Brain pericyte (primary cell): Measurements from ENCODE around the gene ESRRB.

Source experiments
- DNase-seq: peaks from one replicate; pipeline ENCODE4 v3.0.0-alpha.2; 2012; ENCODE audit warnings: low read depth, low spot score

ESRRB gene

DNA sequence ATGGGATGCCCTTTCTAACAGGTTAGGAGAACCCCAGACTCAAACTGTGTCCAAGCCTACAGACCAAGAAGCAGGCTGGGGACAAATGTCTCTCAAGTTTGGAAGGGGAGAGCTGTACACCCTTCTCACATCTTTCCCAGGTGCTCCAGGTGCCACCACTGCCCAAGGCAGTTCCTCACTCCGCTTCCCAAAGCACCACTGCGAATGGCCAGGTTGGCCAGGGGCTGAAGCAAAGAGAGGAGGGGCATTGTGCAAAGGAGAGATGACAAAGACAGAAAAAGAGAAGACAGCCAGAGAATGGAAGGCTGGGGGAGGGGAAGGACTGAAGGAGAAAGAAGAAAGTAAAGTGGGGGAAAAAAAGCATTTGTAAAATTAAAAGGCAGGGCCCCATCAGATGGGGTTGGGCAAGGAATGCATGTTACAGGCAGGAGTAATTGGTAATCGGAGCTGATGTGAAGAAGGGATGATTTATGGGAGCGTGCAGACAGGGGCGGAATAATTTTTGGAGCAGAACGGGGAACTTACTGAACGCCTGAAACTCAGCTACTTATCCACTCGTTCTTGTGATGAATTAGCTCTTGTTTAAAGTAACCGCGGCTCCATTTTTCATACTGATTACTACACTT, 165.8 kb downstream of the ESRRB start:
- no peak for DNase-seq

- DNase-seq, result no peak
Measured at GRCh38 chr14:76546426-76547221, 170.7 kb downstream of the ESRRB start.

- DNase-seq, result no peak
Measured at GRCh38 chr14:76547831-76548230, 171.9 kb downstream of the ESRRB start.

- DNase-seq, result no peak
Measured at GRCh38 chr14:76550534-76550933, 174.6 kb downstream of the ESRRB start.

DNA sequence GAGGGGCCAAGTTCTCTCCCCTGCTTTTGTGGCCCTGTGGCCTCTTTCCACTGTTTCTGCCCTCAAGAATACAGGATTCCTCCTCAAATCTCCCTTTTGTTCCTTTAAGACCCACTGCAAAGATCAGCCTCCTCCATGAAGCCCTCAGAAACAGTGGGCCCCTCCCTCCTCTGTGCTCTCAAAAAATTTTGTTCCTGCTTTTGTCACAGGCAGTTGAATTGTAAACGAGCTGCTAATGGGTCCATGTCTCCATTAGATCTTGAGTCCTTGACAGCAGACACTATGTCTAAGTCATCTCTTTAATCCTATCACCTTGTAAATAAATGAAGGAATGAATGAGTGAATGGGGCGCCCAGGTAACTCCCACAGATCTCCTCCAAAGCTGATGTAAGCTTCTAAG, 175.2 kb downstream of the ESRRB start:
- DNase-seq, result no peak
